Lower lobe of right lung (tissue), 2 donors: Measurements from ENCODE around the gene FSTL1. TPM values are rescaled to one million over a fixed set of nuclear protein-coding genes. Genes with fewer than 3 reads are reported as not detected.

Experiments
- ATAC-seq, 2 donors: fragments of 200-7000 bp; cut with Tn5 transposase; one replicate each; pipeline ENCODE4 v1.9.1; 2020 to 2022; ENCODE audit warnings: mild to moderate bottlenecking in 2 of 2, moderate library complexity in 2 of 2
- DNase-seq: peaks from one replicate; pipeline ENCODE4 v3.0.0-alpha.2; 2020
- H3K27ac ChIP-seq: fragments of 200-600 bp; one replicate; pipeline ENCODE4 v1.8.0; 2022
- H3K27me3 ChIP-seq: fragments of 200-600 bp; one replicate; pipeline ENCODE4 v1.8.0; 2022; ENCODE audit warnings: low read depth
- H3K36me3 ChIP-seq: fragments of 200-600 bp; one replicate; pipeline ENCODE4 v1.8.0; 2022; ENCODE audit warnings: mild to moderate bottlenecking
- H3K4me1 ChIP-seq: fragments of 200-600 bp; one replicate; pipeline ENCODE4 v1.8.0; 2022
- H3K4me3 ChIP-seq: fragments of 200-600 bp; one replicate; pipeline ENCODE4 v1.8.0; 2022; ENCODE audit warnings: mild to moderate bottlenecking
- H3K9me3 ChIP-seq: fragments of 200-600 bp; one replicate; pipeline ENCODE4 v1.8.0; 2022
- CTCF ChIP-seq: fragments of 200-600 bp; IDR thresholded peaks from one replicate; pipeline ENCODE4 v1.8.0; 2022; ENCODE audit warnings: antibody characterized with exemption, mild to moderate bottlenecking
- intact Hi-C: fragments of 100-400 bp; cut with DNase I; formaldehyde crosslinking; loops from one replicate; pipeline ENCODE4 v1.11.0; 2022
- total RNA-seq: library from RNA; stranded (reverse); fragmentation: NEBNext Ultra II Directional; extraction: Animal tissue kit (Norgen Biotek cat#: 25700); gene quantifications from one replicate; pipeline ENCODE4 v1.2.1, GENCODE V29; 2021
- donor health status: DM: no; HTN: yes; CAD: no; lungs with severe emphysema.

The FSTL1 gene
- total RNA-seq, 1 donor from 2014 or later, result 233 TPM

DNA sequence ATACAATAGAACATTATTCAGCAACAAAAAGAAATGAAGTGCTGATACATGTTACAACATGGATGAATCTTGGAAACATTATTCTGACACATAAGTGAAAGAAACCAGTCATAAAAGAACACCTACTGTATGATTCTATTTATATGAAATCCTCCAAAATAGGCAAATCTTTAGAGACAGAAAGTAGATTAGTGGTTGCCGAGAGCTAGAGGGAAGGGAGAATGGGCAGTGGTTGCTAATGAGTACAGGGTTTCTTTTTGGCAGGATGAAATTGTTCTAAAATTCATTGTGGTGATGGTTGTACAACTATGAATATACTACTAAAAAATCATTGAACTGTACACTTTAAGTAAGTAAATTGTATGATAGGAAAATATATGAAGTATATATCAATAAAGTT, 95.3 kb downstream of the FSTL1 start:
- H3K27me3 ChIP-seq, result no peaks in the 10 kb centered on the region
- intact Hi-C loops, result no loop called here
- no peaks in the 10 kb centered on the region for H3K36me3 ChIP-seq
- H3K9me3 ChIP-seq, result no peaks in the 10 kb centered on the region
- no peak for TF ChIP-seq CTCF
- peaks cover 3% of the 10 kb centered on the region for H3K4me1 ChIP-seq
- ATAC-seq, result no peak
- no peak overlapping the region for H3K4me3 ChIP-seq
- no peak overlapping the region for H3K27ac ChIP-seq
- DNase-seq, result no peak

- no peaks in the 10 kb centered on the region for H3K36me3 ChIP-seq
- H3K4me1 ChIP-seq, result peaks cover 12% of the 10 kb centered on the region
- intact Hi-C loops, result no loop called here
- ATAC-seq (no peak), DNase-seq (no peak)
- no peak overlapping the region for H3K4me3 ChIP-seq
- H3K9me3 ChIP-seq, result no peaks in the 10 kb centered on the region
- H3K27me3 ChIP-seq, result no peaks in the 10 kb centered on the region
- TF ChIP-seq CTCF, result no peak
- no peak overlapping the region for H3K27ac ChIP-seq
Measured at GRCh38 chr3:120353463-120353862, 97.3 kb downstream of the FSTL1 start.

GRCh38 chr3:120352017-120352416, 98.8 kb downstream of the FSTL1 start:
- Histone ChIP-seq H3K27ac (no peak overlapping the region), H3K27me3 (no peaks in the 10 kb centered on the region), H3K4me3 (no peak overlapping the region), H3K36me3 (no peaks in the 10 kb centered on the region), H3K9me3 (no peaks in the 10 kb centered on the region), H3K4me1 (peaks cover 23% of the 10 kb centered on the region)
- TF ChIP-seq CTCF, result no peak
- intact Hi-C loops, result no loop called here
- no peak for DNase-seq
- no peak for ATAC-seq

DNA sequence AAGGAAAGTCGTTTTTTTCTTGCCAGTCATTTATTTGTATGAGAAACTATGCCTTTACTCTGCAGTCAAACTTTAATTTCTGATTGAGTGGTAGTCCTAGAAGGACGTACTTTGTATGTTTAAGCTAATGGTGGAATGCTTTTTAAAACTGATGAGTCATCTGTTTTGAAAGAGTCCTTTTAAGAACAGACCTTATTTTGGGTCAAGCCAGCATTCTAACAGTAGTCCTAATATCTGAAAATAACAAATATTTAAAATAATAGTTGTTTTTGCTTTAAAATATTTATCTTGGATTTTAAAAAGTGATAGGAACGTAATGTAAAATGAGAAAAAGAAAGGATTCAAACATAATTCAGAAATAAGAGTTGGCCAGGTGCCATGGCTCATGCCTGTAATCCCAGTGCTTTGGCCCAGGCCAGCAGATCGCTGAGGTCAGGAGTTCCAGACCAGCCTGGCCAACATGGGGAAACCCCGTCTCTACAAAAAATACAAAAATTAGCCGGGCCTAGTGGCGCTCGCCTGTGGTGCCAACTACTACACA, 100.3 kb downstream of the FSTL1 start:
- H3K4me3 ChIP-seq, result peak overlapping the region; percentile 76
- H3K4me1 ChIP-seq, result peaks cover 38% of the 10 kb centered on the region
- peak overlapping the region; percentile 92 for H3K27ac ChIP-seq
- no peaks in the 10 kb centered on the region for H3K9me3 ChIP-seq
- no peaks in the 10 kb centered on the region for H3K27me3 ChIP-seq
- H3K36me3 ChIP-seq, result no peaks in the 10 kb centered on the region
- intact Hi-C loops, result no loop called here
- TF ChIP-seq CTCF, result no peak
- ATAC-seq (peak in 1 of 2 donors; percentile 40), DNase-seq (peak; percentile 45)

GRCh38 chr3:120349855-120350125, 101.0 kb downstream of the FSTL1 start:
- ATAC-seq (no peak), DNase-seq (no peak)
- no peak for TF ChIP-seq CTCF
- intact Hi-C loops, result no loop called here
- Histone ChIP-seq H3K9me3 (no peaks in the 10 kb centered on the region), H3K27ac (peak overlapping the region; percentile 92), H3K4me3 (peak overlapping the region; percentile 76), H3K4me1 (peaks cover 45% of the 10 kb centered on the region), H3K36me3 (no peaks in the 10 kb centered on the region), H3K27me3 (no peaks in the 10 kb centered on the region)
